ENCODE data around the gene CLRN3. TPM values are rescaled to one million over a fixed set of nuclear protein-coding genes. Genes with fewer than 3 reads are reported as not detected.
A peak's percentile ranks its signal among the peaks of the same experiment; 100 is the strongest.

The CLRN3 gene
- total RNA-seq, 4 donors from 2014 or later = 0.27 TPM; not detected in 3

DNA sequence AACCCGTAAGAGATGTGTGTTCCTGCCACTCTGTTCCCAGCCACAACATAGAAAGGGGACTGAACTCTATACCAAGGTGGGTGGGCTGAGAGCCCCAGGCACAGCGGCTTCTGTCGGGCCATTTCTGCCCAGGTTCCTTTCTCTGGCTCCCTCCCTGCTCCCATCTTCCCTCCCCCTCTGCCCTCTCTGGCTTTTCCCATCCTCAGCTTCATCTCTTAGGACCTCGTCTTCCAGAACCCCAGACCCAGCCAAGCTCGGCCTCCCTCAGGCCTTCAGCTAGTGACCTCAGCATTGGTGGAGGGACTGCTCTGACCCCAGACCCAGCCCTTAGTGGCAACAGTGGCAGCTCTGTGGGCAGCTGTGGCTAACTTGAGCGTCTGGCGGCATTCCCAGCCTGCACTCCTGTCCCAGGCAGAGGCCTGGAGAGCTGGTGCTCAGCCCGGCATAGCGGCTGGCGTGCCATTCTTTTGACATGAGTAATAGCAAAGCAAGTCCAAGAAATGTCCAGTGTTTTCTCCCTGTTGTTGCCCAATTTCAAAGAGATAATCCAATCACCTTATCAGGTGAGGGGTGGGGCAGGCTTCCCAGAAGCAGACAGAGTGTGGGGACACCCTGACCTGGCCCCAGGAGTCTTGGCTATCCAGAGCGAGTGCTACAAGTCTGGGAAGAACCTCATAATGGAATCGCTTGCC, 30.1 kb upstream of the CLRN3 start:
- in situ Hi-C loops (cut with MboI; ENCODE audit: low sequenced_read_pairs in 4 of 4) (no loop called here), intact Hi-C loops (cut with DNase I; ENCODE audit: low total_unique reads) (no loop called here)
- TF ChIP-seq POLR2A (IDR thresholded peaks at IDR 0.05) = no peak
- TF ChIP-seq, protein P1, sequence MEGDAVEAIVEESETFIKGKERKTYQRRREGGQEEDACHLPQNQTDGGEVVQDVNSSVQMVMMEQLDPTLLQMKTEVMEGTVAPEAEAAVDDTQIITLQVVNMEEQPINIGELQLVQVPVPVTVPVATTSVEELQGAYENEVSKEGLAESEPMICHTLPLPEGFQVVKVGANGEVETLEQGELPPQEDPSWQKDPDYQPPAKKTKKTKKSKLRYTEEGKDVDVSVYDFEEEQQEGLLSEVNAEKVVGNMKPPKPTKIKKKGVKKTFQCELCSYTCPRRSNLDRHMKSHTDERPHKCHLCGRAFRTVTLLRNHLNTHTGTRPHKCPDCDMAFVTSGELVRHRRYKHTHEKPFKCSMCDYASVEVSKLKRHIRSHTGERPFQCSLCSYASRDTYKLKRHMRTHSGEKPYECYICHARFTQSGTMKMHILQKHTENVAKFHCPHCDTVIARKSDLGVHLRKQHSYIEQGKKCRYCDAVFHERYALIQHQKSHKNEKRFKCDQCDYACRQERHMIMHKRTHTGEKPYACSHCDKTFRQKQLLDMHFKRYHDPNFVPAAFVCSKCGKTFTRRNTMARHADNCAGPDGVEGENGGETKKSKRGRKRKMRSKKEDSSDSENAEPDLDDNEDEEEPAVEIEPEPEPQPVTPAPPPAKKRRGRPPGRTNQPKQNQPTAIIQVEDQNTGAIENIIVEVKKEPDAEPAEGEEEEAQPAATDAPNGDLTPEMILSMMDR (IDR thresholded peaks at IDR 0.05 in 4 of 5, conservative IDR thresholded peaks at IDR 0.05 in 1 of 5) = no peak
- H3K9me3 ChIP-seq = no peaks in the 10 kb centered on the region
- no peaks in the 10 kb centered on the region for H3K27me3 ChIP-seq
- ATAC-seq (peak; percentile 79 to 84), DNase-seq (peak; percentile 84 to 85)
- H3K36me3 ChIP-seq = no peaks in the 10 kb centered on the region
- no peak overlapping the region for H3K4me3 ChIP-seq
- H3K4me1 ChIP-seq = peaks cover 40 to 48% of the 10 kb centered on the region in 2 donors
- H3K27ac ChIP-seq = peak overlapping the region; percentile 20 to 73 (median 62)

DNA sequence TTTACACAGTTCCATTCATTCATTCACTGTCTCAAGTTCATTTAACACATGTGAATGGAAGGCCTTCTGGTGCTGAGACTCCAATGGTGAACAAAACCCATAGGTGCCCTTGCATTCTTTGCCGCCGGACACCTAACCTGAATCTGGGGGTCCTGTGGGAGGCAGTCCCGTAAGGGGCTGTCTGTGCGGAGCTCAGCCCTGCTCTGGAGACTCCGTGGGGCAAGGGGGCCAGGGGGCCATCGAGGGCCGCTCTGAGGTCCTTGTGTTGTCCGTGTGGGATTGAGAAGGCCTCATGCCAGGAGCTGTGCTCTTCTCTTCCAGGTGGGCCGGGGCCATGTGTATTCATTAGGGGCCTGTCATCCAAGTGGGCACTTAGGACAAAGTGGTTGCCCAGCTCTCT, 29.5 kb upstream of the CLRN3 start:
- H3K4me3 ChIP-seq = no peak overlapping the region
- H3K4me1 ChIP-seq = peaks cover 40 to 48% of the 10 kb centered on the region in 2 donors
- DNase-seq = no peak
- no peak for ATAC-seq
- H3K9me3 ChIP-seq = no peaks in the 10 kb centered on the region
- in situ Hi-C loops (cut with MboI; ENCODE audit: low sequenced_read_pairs in 4 of 4) (no loop called here), intact Hi-C loops (cut with DNase I; ENCODE audit: low total_unique reads) (no loop called here)
- TF ChIP-seq, protein P1 (IDR thresholded peaks at IDR 0.05 in 4 of 5, conservative IDR thresholded peaks at IDR 0.05 in 1 of 5) = no peak
- no peak for TF ChIP-seq POLR2A (IDR thresholded peaks at IDR 0.05)
- no peaks in the 10 kb centered on the region for H3K27me3 ChIP-seq
- H3K27ac ChIP-seq = peak overlapping the region in 3 of 4 donors; percentile 58 to 73 (median 66)
- no peaks in the 10 kb centered on the region for H3K36me3 ChIP-seq

DNA sequence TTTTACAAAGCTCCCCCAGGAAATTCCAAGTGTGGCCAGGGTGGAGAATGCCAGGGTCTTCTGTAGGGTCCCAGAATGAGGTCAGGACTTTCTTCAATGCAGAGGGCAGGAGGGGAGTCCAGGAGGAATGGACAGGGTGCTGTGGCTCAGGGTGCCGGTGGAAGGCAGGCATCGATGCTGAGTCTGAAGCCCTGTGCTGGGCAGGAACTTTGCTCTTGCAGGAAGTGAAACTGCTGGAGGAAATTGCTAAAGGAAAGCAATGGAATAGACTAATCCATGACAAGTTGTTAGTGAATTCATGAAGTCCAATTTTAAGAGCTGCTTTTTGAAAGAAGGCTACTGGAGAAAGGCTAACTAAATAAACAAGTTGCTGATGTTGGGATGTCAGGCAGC, 29.0 kb upstream of the CLRN3 start:
- no peak for DNase-seq
- intact Hi-C loops (cut with DNase I; ENCODE audit: low total_unique reads) = no loop called here
- in situ Hi-C loops (cut with MboI; ENCODE audit: low sequenced_read_pairs in 4 of 4) = no loop called here
- Histone ChIP-seq H3K27ac (peak overlapping the region in 2 of 4 donors; percentile 58 to 66), H3K4me1 (peaks cover 40 to 48% of the 10 kb centered on the region in 2 donors), H3K9me3 (no peaks in the 10 kb centered on the region), H3K4me3 (no peak overlapping the region), H3K27me3 (no peaks in the 10 kb centered on the region), H3K36me3 (no peaks in the 10 kb centered on the region)
- TF ChIP-seq, protein P1 (IDR thresholded peaks at IDR 0.05 in 4 of 5, conservative IDR thresholded peaks at IDR 0.05 in 1 of 5) = no peak
- no peak for TF ChIP-seq POLR2A (IDR thresholded peaks at IDR 0.05)
- ATAC-seq = no peak

GRCh38 chr10:127921075-127921752, 28.5 kb upstream of the CLRN3 start:
- intact Hi-C loops (cut with DNase I; ENCODE audit: low total_unique reads) = no loop called here
- peaks cover 40 to 48% of the 10 kb centered on the region in 2 donors for H3K4me1 ChIP-seq
- in situ Hi-C loops (cut with MboI; ENCODE audit: low sequenced_read_pairs in 4 of 4) = no loop called here

More at GRCh38 chr10:127921075-127921752, 28.5 kb upstream of the CLRN3 start:
- Histone ChIP-seq H3K4me3 (no peak overlapping the region), H3K9me3 (no peaks in the 10 kb centered on the region), H3K36me3 (no peaks in the 10 kb centered on the region), H3K27ac (no peak overlapping the region), H3K27me3 (no peaks in the 10 kb centered on the region)
- TF ChIP-seq POLR2A (IDR thresholded peaks at IDR 0.05) = no peak
- TF ChIP-seq, protein P1 (IDR thresholded peaks at IDR 0.05 in 4 of 5, conservative IDR thresholded peaks at IDR 0.05 in 1 of 5) = no peak
- DNase-seq (no peak), ATAC-seq (no peak)

Measured in gastrocnemius medialis (tissue), 4 donors.